ENCODE data around the gene FBXL7.

DNA sequence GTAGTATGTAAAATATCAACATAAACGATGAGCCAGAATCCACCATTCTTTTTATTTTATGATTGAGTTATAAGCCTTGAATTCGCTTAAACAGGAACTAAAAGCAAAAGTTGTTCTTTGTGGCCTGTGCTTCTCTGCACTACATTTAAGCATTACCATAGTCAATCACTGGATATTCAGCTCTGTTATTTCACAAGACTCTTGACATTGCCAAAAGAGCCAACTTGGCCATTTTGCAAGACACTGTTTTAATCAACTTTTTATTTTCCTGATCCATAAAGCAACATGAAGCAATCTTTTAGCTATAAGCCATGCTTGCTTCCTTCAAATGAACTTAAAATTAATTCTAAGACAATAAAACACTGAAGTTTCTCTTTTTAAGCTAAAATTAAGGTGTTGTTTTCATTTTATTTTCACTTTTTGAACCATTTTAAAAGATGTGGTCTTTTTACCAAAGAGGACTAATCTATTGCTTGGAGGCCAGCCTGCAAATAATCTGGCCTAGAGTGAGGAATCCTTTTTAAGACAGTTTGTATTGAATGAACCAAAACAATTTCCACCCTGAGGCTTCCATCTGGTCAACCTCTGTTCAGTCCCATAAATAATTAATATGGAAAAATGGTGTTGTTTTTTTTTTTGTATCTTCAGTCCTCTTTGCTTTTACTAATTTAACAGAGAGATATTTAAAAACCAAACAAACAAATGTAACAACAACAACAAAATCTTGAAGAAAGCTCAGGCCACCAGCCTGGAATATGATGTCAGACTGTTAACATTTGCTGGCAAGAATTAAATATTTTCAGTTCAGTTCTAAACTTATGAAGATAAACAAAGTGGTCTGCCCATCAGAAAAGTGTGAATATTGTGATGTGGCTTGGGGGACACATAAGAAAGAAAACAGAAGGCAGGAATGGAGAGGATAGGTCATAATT lies 405.2 kb downstream of the FBXL7 start:
- TF ChIP-seq, protein P1, sequence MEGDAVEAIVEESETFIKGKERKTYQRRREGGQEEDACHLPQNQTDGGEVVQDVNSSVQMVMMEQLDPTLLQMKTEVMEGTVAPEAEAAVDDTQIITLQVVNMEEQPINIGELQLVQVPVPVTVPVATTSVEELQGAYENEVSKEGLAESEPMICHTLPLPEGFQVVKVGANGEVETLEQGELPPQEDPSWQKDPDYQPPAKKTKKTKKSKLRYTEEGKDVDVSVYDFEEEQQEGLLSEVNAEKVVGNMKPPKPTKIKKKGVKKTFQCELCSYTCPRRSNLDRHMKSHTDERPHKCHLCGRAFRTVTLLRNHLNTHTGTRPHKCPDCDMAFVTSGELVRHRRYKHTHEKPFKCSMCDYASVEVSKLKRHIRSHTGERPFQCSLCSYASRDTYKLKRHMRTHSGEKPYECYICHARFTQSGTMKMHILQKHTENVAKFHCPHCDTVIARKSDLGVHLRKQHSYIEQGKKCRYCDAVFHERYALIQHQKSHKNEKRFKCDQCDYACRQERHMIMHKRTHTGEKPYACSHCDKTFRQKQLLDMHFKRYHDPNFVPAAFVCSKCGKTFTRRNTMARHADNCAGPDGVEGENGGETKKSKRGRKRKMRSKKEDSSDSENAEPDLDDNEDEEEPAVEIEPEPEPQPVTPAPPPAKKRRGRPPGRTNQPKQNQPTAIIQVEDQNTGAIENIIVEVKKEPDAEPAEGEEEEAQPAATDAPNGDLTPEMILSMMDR (IDR thresholded peaks at IDR 0.05; ENCODE audit: borderline replicate concordance, extremely low read depth, low read length, poor library complexity, severe bottlenecking), result no peak
- no peak for TF ChIP-seq EZH2 (IDR thresholded peaks at IDR 0.05; ENCODE audit: borderline replicate concordance, low read depth, low read length, severe bottlenecking)

Measured in DND-41 (cell line).